Retinal pigment epithelial cell (primary cell): Measurements from ENCODE around the gene TUBA1A.

Source experiments
- DNase-seq: peaks from one replicate; pipeline ENCODE4 v3.0.0-alpha.2; 2010; ENCODE audit warnings: low read depth
- H3K4me3 ChIP-seq: 2 replicates; pipeline ENCODE4 v1.5.1; 2011; ENCODE audit warnings: mild to moderate bottlenecking, low read length, control low read depth, moderate library complexity
- TF ChIP-seq, protein P1 (sequence below): conservative IDR thresholded peaks from 2 replicates; pipeline ENCODE4 v1.5.1; 2011; ENCODE audit warnings: low read depth, low read length, control low read depth, inconsistent platforms

Gene TUBA1A

DNA sequence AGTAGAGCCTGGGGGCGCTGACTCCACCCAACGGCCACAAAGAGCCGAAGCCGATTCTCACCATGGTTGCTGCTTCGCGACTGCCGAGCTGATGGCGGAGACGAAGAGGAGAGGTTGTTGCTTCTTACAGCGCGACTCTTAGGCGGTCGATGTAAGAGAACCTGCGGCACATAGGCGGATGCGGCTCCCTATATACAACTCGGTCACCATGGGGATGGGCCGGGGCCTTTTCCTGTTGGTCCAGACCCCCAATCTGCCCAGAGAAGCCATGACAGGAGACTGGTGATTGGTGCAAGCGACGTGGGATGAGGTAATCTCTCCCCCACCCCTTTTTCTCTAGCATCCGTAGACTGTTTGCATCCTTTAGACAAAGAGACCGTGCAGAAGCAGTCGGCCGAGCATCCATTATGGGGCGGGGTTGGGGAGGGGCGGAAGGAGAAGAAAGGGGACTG lies at the start of gene TUBA1A:
TUBA1A (minus strand) TSS at position 165 of the 452 bp plus-strand sequence; CDS start at position 64, 101 bp downstream.
- DNase-seq = peak; percentile 98
- TF ChIP-seq, protein P1, sequence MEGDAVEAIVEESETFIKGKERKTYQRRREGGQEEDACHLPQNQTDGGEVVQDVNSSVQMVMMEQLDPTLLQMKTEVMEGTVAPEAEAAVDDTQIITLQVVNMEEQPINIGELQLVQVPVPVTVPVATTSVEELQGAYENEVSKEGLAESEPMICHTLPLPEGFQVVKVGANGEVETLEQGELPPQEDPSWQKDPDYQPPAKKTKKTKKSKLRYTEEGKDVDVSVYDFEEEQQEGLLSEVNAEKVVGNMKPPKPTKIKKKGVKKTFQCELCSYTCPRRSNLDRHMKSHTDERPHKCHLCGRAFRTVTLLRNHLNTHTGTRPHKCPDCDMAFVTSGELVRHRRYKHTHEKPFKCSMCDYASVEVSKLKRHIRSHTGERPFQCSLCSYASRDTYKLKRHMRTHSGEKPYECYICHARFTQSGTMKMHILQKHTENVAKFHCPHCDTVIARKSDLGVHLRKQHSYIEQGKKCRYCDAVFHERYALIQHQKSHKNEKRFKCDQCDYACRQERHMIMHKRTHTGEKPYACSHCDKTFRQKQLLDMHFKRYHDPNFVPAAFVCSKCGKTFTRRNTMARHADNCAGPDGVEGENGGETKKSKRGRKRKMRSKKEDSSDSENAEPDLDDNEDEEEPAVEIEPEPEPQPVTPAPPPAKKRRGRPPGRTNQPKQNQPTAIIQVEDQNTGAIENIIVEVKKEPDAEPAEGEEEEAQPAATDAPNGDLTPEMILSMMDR = no peak

GRCh38 chr12:49236423-49236822 lies 47.5 kb upstream of the TUBA1A start:
- TF ChIP-seq, protein P1 = no peak
- H3K4me3 ChIP-seq = no peak overlapping the region
- no peak for DNase-seq

More for the DNA sequence above, at the start of gene TUBA1A:
- peak within 1 kb of the TSS; percentile 96 for H3K4me3 ChIP-seq

DNA sequence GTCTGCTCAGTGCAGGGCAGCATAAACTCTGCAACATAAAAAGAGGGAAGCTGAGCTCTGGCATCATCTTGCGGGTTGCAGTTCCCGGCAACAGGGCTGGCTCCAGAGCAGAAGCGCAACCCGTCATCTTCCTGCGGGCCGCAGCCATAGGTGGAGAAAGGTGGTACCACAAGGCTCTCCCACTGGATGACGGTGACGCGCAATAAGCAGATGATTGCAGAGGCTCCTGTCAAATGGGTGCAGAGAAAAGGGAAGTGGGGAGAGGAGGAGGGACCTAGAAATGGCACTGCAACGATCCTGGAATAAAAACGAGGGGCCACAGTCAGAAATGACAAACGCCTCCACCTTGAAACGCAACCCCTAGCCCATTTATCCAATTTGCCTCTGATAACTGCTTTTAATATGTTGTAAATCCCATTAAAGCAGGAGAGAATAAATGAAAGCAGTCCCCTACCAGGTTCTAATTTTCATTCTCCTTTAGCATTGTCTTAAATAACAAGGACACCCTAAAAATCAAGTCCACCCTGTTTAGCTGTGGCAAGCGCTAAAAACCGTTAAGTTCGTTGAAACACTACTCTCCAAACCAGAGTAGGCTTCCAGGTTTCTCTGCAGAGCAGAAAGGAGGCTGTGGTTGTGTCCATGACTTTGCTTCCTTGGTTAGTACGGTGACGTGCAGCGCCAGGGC lies 45.1 kb upstream of the TUBA1A start:
- TF ChIP-seq, protein P1 = no peak
- no peak overlapping the region for H3K4me3 ChIP-seq
- no peak for DNase-seq

- TF ChIP-seq, protein P1 = no peak
- no peak overlapping the region for H3K4me3 ChIP-seq
- no peak for DNase-seq
Measured at GRCh38 chr12:49232940-49233841, 44.3 kb upstream of the TUBA1A start.

DNA sequence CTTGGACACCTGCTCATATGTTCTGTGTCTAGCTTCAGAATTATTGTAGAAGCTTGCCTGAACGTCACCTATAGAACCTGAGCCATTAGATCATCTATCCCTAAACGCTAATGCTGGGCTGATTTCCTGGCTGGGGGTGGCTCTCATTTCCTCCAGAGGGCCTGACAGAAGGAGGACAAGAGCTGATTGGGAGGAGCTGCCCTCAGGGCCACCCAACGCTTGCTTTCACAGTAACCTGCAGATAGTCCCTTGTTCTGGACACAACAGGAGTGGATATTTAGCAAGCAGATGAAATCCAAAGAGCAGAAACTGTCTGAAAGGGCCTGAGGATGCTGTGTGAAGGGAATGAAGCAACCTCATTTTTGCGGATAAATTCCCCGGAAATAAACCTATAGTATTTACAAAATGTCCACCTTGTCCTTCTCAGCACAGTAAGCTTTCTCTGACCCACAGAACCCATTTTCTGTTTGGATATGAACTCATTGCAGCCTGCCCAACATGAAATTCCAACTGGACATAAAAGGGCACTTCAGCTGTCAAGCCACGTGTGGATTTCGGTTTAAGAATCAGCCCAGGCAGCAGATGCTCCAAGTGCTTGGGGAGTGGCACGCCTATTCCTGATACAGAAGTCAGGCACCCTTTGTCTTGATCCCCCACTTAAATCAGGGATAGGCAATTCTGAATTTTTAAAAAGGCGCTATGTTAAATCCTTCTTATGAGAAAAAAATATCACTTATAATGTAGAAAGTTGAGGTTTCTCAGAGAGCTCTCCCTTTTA lies 43.2 kb upstream of the TUBA1A start:
- TF ChIP-seq, protein P1 = no peak
- no peak overlapping the region for H3K4me3 ChIP-seq
- no peak for DNase-seq

- TF ChIP-seq, protein P1 = no peak
- H3K4me3 ChIP-seq = no peak overlapping the region
- DNase-seq = no peak
Measured at GRCh38 chr12:49230805-49231194, 41.9 kb upstream of the TUBA1A start.
